GM23248 (cell line): Measurements from ENCODE around the gene EMC8.

Experiments used
- EZH2 ChIP-seq: fragments of 200-600 bp; sonication (generic); IDR thresholded peaks from 2 replicates; pipeline ENCODE4 v1.6.1; 2018; ENCODE audit warnings: antibody characterized with exemption, mild to moderate bottlenecking; ENCODE audit not compliant: insufficient read depth, poor library complexity, severe bottlenecking
- EZH2phosphoT487 ChIP-seq: fragments of 200-600 bp; sonication (generic); IDR thresholded peaks from 2 replicates; pipeline ENCODE4 v1.6.1; 2018; ENCODE audit warnings: antibody characterized with exemption, moderate library complexity, mild to moderate bottlenecking, low read depth; ENCODE audit not compliant: insufficient read depth

DNA sequence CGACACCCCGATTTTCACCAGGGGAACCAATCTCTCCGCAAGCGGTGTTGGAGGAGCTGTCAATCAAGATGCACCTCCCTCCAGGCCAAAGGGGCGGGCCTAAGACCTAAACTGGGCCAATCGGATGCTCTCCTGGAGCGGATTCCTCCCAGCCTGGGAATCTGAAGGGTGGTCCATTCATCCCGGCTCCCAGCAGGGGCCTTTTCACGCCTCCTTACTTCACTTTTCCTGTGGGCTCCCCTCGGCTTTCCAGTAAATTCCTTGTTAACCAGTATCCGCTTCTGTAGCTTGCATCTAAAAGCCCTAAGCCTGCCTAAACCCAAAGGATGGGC lies 65.5 kb downstream of the EMC8 start:
- no peak for TF ChIP-seq EZH2
- no peak for TF ChIP-seq EZH2phosphoT487
